Stimulated activated CD8-positive, alpha-beta memory T cell treated with anti-CD3 and anti-CD28 coated beads, Interleukin-12 subunit alpha, Interleukin-12 subunit beta, amount 100 ng/mL, for 4 hours (primary cell): ENCODE data around the gene TNFAIP8L2.
"Not testable (repeated sequence)": the region's sequence is repeated elsewhere in the genome, so short reads cannot be mapped to it uniquely, and the experiment has no call there.

ENCODE experiments used
- DNase-seq: peaks from one replicate; pipeline ENCODE4 v3.0.0-alpha.2; 2020; ENCODE audit warnings: low read depth

Gene TNFAIP8L2

DNA sequence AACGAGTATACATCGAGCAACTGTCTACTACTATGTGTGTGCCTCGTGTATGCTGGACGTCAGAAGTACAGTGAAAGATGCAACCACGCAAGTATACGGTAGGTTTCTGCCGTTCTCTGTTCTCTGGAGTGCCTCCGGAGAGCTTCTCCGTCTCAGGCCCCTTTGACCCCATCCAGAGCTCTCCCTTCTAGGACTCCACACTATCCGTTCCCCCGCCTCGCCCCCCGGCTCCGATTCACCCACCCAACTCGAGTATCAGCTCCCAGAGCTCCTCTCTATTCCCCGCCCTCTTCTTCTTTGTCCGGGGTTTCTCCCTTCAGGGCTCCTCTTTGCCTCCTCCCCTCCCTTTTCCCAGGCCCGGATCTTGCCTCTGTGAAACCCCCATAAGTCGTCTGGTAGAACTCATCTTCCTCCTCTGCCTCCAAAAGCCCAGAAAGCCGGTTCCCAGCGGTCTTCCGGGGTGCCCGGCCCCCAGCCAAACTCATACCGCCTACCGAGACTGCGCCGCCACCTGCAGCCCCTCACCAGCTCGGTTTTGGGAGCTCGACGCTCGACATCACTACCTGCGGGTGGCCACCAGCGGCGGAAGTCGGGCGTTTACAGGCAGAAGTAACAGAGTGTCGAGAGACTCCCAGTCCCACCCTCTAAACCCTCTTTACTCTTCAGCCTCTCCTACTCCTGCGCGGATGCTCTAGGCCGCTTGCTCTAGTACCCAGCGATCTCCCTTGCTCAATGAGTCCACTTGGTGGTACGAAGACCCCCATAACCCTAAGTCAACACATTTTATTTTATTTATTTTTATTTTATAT, 33.4 kb downstream of the TNFAIP8L2 start, which contains the start of gene VPS72:
TSS of gene VPS72 (minus strand) at position 561 of the 809 bp plus-strand sequence. CDS start at position 485, 76 bp downstream.
- DNase-seq = peak; percentile 72

DNA sequence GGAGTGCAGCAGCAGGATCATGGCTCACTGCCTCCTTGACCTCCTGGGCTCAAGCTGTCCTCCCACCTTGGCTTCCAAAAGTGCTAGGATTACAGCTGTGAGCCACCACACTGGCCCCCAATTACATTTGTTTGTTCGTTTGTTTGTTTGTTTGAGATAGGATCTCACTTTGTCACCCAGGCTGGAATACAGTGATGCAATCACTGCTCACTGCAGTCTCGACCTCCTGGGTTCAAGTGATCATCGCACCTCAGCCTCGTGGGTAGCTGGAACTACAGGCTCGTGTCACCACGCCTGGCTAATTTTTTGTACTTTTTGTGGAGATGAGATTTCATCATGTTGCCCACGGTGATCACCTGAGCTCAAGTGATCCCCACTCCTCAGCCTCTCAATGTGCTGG, 35.6 kb downstream of the TNFAIP8L2 start:
- no peak for DNase-seq

DNA sequence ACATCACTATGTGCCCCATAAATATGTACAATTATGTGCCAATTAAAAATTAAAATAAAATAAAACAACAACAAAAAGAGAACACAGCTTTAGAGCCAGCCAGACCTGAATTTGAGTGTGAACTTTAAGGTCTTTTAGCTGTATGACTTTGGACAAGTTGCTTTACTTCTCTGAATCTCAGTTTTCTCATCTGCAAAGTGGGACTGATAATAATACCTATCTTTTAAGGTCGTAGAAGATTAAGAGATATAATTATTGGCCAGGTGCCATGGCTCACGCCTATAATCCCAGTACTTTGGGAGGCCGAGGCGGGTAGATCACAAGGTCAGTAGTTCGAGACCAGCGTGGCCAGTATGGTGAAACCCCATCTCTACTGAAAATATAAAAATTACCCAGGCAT, 36.9 kb downstream of the TNFAIP8L2 start:
- no peak for DNase-seq

DNA sequence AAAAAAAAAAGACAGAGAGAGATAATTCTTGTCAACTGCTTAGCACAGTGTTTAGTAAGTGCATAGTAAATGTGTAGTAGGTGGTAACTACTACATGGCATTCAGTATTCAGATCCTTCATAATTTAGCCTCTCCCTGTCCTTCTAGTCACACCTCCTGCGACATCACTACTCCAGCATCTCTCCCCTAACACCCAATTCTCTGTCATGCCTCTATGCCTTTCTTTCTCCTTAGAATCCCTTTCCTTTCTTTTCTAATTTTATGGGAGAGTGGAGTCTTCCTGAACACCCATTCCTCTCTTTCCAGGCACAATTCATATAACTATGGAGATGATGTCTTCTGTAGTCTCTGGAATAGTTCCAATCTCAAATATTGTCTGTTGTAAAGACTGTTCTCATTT, 37.4 kb downstream of the TNFAIP8L2 start:
- no peak for DNase-seq

DNA sequence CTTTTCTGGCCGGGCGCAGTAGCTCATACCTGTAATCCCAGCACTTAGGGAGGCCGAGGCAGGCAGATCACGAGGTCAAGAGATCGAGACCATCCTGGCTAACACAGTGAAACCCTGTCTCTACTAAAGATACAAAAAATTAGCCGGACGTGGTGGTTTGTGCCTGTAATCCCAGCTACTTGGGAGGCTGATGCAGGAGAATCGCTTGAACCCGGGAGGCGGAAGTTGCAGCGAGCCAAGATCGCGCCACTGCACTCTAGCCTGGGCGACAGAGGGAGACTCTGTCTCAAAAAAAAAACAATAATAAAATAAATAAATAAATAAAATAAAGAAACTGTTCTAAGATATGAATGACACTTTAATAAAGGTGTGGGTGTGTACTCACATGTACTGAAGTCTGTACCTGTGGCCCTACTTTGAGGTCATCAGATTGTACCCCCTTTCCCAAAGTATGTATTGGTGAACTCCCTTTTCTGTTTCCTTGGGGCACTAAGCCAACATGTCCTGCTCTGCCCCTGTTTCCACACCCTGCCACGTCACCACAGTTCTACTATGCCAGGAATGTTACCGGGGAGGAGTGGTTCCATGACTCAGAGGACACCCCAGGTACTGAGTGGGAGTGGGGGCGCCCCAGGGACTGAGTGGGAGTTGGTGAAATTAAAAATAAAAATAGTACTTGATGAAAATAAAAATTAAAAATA, 38.6 kb downstream of the TNFAIP8L2 start:
- not testable (repeated sequence) for DNase-seq

DNA sequence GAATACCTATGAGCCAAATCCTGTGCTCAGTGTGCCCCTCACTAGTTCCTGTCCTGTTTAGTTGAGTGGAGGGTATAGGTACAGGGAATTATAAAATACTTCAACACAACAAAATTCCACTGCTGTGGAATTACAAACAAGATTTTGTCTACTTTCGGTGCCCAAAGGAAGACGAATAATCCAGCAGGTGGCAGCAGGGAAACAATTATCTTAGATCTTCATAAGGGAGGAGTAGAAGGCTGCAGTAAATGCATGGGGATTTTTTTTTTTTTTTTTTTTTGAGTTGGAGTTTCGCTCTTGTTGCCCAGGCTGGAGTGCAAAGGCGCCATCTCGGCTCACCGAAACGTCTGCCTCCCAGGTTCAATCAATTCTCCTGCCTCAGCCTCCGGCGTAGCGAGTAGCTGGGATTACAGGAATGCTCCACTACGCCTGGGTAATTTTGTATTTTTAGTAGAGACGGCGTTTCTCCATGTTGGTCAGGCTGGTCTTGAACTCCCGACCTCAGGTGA, 39.9 kb downstream of the TNFAIP8L2 start:
- no peak for DNase-seq

DNA sequence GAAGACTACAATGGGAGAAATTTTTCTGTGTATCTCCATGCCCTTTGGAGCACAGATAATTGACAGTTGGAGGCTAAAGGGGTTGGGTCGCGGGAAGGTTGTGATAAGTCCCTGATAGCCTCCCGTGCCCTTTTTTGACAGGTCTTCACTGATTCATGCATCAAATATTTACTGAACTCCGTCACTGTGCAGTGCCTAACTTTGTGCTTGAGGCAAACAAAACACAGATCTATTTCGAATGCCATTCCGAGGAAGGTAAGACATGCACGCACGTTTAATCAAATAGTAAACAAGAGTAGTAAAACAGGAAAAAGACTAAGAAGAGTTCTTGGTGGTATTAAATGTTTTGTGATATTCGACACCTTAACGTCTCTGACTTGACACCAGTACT, 41.4 kb downstream of the TNFAIP8L2 start:
- no peak for DNase-seq

DNA sequence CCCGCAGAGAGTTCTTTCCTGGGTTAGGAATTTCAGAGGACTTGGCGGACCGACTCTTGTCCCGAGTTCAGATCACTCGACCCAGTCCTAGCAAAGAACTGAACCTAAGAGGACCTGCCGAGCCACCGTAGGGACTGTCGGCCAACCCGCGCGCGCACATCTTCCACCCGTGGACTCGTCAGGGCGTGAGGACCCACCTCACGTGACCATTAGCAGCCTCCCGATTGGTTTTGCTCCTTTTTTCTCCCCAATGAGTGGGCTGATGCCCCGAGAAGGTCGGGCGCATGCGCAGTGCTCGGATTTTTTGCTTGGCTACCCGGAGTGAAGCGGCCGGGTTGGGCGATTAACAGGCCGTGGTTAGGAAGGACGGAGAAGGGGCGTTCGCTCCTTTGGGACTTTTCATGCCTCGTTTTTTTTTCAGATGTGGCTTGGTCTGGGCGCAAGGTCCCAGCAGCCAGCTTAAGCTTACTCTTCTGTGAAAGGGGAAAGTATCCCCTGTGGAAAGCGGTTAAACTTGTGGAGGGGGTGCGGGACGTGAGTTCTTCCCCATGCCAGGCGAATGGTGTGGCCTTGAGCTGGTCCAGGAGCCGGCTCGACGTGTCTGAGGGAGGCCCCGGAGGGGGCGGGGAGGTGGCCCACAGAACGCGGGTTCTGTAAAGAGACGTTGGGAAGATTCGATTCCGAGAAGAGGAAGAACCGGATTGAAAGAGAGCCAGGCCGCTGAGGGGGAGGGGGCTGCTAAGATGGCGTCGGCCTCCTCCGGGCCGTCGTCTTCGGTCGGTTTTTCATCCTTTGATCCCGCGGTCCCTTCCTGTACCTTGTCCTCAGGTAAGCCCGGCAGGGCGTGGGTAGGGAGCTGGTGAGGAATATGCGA, 42.0 kb downstream of the TNFAIP8L2 start, which contains the start of gene PIP5K1A:
TSS of gene PIP5K1A (plus strand) at position 299 of the 874 bp plus-strand sequence. CDS start at position 744, 445 bp downstream.
- peak; percentile 95 for DNase-seq

DNA sequence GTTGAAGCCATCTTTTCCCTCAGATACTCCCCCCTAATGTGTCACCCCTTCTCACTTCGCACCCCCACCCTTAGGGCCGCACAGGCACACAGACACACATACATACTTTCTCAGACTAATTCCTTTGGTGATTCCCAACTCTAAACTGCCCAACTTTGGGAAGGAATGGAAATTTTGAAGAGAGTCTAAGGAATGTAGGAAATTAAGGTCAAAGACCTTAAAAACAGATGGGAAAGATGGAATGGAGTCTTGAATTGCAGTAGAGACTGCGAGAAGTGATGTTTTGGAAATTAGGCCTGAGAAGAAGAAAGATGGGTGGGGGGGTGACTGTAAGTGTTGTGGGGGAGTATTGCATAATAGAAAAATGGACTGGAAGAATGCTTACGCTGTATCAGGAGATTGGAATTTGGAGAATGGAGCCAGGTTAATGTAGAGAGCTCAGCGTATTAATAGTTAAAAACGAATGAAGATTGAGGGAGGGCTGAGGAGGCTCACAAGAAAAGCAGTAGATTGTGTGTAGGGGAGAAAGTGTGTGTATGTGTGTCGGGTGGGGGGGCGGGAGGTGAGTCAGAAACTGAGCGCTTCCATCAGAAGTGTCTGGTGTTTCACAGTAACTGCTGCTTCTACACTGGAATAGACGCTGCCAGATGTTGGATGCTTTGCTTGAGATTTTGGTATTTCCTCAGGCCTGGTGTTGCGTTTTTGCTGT, 43.6 kb downstream of the TNFAIP8L2 start:
- no peak for DNase-seq

DNA sequence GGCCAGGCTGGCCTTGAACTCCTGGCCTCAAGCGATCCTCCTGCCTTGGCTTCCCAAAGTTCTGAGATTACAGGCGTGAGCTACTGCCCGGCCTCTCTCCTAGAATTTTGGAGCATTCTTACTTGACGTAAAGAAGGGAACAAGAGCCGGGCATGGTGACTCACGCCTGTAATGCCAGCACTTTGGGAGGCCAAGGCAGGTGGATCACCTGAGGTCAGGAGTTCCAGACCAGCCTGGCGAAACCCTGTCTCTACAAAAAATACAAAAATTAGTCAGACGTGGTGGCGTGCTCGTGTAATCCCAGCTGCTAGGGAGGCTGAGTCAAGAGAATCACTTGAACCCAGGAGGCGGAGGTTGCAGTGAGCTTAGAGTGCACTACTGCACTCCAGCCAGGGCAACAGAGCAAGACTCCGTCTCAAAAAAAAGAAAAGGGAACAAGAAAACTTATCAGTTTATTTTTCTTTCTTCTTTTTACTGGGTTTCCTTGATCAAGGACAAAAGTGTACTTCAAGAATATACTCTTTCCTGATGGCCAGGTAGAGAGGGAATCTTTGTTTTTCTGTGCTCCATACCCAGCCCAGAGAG, 49.0 kb downstream of the TNFAIP8L2 start:
- not testable (repeated sequence) for DNase-seq
